ENCODE results near the gene UGGT2.
"Not testable (repeated sequence)": the region's sequence is repeated elsewhere in the genome, so short reads cannot be mapped to it uniquely, and the experiment has no call there.

UGGT2 gene

GRCh38 chr13:95982144-95982543 lies 71.1 kb downstream of the UGGT2 start:
- no peak for DNase-seq (ENCODE audit: low read depth in 2 of 2)

DNA sequence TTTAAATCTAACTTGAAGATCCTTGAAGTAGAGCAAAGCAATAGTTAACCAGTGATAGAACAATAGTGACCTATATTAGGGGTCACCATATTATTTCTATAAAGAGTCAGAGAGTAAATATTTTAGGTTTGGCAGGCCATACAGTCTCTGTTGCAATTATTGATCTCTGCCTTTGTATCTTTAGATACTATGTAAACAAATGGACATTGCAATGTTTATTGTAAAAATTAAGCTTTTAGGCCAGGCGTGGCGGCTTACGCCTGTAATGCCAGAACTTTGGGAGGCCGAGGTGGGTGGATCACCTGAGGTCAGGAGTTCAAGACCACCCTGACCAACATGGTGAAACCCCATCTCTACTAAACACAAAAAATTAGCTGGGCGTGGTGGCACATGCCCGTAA lies 80.5 kb downstream of the UGGT2 start:
- not testable (repeated sequence) for DNase-seq (ENCODE audit: low read depth in 2 of 2)

DNA sequence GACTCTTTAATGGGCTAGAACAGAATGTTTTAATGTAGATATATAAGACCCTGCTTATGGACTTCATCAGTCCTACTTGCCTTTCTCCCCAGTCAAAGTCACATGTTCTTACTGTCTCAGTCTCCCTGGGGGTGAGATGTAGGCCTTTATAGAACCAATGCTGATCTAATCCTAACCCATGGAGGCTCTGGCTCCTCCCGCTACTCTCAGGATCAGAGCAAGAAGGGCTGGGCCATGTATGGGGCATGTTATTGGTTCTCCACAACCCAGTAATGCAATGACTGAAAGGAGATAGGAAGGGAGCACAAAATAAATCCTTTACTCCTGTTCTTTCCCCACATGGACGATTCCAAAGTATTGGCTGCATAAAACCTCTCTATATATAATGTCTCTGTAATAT lies 82.3 kb downstream of the UGGT2 start:
- no peak for DNase-seq (ENCODE audit: low read depth in 2 of 2)

- DNase-seq (ENCODE audit: low read depth in 2 of 2) = no peak
Observed at GRCh38 chr13:95968906-95969305, 84.3 kb downstream of the UGGT2 start.

- DNase-seq (ENCODE audit: low read depth in 2 of 2) = no peak
Observed at GRCh38 chr13:95957331-95957730, 95.9 kb downstream of the UGGT2 start.

DNA sequence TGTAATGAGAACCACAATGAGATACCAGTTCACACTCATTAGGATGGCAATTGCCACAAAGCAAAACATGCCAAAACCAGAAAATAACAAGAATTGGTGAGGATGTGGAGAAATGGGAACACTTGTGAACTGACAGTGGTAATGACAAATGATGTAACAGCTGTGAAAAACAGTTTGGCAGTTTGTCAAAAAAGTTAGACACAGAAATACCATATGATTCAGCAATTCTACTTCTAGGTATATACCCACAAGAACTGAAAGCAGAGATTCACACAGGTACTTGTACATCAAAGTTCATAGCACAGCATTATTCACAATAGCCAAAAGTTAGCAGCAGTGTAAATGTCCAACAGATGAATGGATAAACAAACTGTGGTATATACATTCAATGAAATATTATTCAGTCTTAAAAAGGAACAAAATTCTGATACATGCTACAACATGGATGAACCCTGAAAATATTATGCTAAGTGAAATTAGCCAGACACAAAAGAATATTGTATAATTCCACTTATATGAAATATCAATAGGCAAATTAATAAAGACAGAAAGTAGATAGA lies 96.5 kb downstream of the UGGT2 start:
- DNase-seq (ENCODE audit: low read depth in 2 of 2) = no peak

DNA sequence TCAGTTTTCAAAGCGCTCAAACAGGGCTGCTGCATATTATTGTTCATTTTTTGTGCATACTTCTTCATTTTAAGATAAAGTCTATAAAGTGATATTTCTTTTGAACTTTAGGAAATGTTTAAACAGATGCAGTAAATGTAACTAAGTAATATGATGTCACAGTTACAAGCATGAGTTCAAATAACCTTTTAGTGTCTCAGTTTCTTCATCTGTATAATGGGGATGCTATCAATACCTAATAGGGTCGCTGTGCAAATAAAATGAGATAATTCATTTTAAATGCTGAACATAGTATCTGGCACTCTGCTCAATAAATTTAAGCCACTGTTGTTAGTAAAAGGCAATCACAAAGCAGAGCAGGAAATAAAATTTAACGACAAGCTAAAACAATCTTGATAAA lies 97.5 kb downstream of the UGGT2 start:
- DNase-seq (ENCODE audit: low read depth in 2 of 2) = no peak

DNA sequence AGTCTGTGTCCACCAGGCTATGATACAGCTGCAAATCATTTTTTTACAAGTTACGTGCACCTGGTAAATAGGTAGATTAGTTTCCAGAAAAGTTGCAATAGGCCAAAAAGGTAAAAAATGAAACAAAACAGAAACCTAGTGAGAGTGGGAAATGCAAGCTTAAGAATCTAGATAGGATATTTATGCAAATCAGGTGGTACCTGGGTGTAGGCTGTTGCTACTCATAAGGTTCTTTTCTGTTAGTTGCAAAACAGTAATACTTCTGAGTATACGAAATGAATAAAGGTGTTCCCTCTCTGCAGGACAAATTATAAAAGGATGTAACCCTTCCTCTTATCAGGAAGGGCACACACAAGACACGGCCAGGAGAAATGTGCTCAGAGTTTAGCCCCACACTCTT lies 97.9 kb downstream of the UGGT2 start:
- DNase-seq (ENCODE audit: low read depth in 2 of 2) = no peak

DNA sequence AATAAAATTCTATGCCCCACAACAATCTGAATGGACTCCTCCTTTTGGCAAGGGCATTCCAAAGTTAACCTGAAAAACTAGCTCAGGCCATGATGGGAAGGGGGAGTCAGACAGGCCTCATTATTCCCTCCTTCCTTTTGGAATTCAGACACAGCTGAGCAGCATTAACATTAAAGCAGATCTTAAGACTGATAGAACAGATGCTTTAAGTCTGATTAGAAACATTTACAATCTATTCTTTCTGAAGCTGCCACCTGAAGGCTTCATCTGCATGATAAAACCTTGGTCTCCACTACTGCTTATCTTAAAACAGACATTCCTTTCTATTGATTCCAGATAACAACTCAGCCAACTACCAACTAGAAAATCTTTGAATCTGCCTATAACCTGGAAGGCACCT lies 98.9 kb downstream of the UGGT2 start:
- no peak for DNase-seq (ENCODE audit: low read depth in 2 of 2)

DNA sequence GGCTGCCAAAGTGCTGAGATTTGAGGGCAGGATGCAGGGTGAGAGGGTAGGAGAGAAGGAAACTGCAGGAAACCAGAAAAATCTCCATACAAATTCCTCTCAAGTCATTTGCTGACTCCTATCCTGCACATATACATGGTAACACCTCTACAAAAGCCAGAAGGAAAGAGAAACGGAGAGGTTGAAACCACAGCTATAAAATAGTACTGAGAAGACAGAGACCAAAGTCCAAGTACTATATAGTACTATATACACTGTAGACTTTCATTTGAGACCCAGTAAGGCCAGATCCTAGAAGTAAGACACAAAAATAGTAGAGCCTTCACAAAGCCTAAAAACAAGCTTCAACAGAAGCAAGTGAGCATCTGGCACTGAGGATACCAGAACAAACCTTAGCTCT lies 103.1 kb downstream of the UGGT2 start:
- no peak for DNase-seq (ENCODE audit: low read depth in 2 of 2)

DNA sequence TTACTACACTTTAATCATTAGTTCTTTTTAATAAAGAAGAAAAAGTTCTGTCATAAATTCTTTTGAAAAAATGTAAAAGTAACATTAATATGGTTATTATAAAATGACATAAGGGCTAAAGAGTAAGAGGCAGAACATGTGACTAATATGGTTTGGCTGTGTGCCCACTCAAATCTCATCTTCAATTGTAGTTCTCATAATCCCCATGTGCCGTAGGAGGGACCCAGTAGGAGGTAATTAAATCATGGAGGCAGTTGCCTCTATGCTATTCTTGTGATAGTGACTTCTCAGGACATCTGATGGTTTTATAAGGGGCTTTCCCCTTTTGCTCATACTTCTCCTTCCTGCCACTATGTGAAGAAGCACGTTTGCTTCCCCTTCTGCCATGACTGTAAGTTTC lies 104.5 kb downstream of the UGGT2 start:
- no peak for DNase-seq (ENCODE audit: low read depth in 2 of 2)

GRCh38 chr13:95937714-95938320 lies 115.4 kb downstream of the UGGT2 start:
- DNase-seq (ENCODE audit: low read depth in 2 of 2) = no peak

DNA sequence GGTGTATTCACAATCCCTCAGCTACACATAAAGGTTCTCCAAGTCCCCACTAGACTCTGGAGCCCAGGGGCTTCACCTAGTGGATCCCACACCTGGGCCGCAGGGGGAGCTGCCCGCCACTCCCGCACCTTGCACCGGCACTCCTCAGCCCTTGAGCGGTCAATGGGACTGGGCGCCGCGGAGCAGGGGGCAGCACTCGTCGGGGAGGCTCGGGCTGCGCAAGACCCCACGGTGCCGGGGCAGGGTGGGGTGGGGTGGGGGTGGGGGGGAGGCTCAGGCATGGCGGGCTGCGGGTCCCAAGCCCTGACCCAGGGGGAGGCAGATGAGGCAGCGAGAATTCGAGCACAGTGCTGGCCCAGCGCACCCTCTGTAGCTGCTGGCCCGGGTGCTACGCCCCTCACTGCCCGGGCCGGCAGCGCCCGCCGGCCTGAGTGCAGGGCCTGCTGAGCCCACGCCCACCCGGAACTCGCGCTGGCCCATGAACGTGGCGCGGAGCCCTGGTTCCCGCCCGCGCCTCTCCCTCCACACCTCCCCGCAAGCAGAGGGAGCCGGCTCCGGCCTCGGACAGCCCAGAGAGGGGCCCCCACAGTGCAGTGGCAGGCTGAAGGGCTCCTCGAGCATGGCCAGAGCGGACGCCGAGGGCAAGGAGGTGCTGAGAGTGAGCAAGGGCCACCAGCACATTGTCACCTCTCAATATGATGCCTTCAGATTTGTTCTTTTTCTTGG lies 121.7 kb downstream of the UGGT2 start:
- no peak for DNase-seq (ENCODE audit: low read depth in 2 of 2)

- DNase-seq (ENCODE audit: low read depth in 2 of 2) = no peak
Observed at GRCh38 chr13:95929430-95929829, 123.8 kb downstream of the UGGT2 start.

DNA sequence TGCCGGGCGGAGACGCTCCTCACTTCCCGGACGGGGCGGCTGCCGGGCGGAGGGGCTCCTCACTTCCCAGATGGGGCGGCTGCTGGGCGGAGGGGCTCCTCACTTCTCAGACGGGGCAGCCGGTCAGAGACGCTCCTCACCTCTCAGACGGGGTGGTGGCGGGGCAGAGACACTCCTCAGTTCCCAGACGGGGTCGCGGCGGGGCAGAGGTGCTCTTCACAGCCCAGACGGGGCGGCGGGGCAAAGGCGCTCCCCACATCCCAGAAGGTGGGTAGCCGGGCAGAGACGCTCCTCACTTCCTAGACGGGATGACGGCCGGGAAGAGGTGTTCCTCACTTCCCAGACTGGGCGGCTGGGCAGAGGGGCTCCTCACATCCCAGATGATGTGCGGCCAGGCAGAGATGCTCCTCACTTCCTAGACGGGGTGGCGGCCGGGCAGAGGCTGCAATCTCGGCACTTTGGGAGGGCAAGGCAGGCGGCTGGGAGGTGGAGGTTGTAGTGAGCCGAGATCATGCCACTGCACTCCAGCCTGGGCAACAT lies 124.8 kb downstream of the UGGT2 start:
- not testable (repeated sequence) for DNase-seq (ENCODE audit: low read depth in 2 of 2)

DNA sequence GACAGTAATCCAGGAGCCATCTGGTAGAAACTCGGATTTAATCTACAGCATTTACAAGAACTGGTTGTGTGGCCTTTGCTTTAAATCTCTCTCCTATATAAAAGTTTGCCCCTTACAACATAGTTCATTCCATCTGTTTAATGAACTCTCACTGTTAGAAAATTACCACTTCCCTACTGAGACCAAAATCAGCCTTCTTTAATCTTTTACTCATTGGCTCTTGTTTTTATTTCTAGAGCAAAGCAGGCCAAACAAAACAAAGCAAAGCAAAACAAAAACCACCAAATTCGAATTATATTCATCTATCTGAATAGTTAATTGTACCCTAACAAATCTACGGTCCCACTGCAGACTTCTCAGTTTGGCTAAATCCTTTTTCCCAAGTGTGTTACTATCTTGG lies 127.0 kb downstream of the UGGT2 start:
- DNase-seq (ENCODE audit: low read depth in 2 of 2) = no peak

DNA sequence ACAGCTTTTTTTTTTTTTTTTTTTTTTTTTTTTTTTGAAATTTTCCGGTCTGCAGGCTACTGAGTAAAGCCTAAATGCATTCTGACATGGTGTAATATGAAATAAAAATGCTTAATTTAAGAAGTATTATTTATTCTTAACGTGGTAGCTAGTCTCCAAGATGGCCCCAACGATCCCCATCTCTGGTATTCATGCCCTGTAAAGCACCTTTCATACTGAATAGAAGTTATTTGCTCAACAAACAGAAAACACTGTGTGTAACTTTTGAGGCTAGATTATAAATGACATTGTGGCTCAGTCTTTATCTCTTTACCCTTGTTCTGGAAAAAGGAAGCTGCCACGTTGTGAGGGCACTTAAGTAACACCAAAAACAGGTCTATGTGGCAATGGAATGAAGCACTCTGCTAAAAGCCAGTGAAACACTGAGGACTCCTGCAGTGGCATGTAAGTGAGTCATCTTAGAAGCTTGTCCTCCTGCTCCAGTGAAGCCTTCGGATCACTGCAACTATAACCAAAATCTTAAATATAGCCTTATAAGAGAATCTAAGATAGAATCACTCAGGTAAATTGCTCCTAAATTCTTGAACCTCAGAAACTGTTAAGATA lies 128.7 kb downstream of the UGGT2 start:
- DNase-seq (ENCODE audit: low read depth in 2 of 2) = no peak

DNA sequence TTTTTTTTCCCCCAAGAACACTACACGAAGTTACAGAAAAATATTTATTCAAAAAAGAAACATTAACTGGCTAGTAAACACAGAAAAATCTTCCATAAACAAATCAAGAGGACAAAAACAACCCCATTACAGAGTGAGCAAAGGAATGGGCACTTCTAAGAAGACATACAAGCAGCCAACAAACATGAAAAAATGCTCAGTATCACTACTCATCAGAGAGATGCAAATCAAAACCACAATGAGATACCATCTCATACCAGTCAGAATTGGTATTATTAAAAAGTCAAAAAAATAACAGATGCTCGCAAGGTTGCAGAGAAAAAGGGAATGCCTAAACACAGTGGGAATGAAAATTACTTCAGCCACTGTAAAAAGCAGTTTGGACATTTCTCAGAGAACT lies 131.7 kb downstream of the UGGT2 start:
- DNase-seq (ENCODE audit: low read depth in 2 of 2) = no peak

- DNase-seq (ENCODE audit: low read depth in 2 of 2) = no peak
Observed at GRCh38 chr13:95920485-95920884, 132.7 kb downstream of the UGGT2 start.

DNA sequence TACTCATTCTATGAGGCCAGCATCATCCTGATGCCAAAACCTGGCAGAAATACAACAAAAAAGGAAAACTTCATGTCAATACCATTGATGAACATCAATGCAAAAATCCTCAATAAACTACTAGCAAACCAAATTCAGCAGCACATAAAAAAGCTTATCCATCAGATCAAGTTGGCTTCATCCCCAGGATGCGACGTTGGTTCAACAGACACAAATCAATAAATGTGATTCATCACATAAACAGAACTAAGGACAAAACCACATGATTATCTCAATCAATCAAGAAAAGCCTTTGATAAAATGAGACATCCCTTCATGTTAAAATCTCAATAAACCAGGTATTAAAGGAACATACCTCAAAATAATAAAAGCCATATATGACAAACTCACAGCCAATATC lies 134.3 kb downstream of the UGGT2 start:
- no peak for DNase-seq (ENCODE audit: low read depth in 2 of 2)

DNA sequence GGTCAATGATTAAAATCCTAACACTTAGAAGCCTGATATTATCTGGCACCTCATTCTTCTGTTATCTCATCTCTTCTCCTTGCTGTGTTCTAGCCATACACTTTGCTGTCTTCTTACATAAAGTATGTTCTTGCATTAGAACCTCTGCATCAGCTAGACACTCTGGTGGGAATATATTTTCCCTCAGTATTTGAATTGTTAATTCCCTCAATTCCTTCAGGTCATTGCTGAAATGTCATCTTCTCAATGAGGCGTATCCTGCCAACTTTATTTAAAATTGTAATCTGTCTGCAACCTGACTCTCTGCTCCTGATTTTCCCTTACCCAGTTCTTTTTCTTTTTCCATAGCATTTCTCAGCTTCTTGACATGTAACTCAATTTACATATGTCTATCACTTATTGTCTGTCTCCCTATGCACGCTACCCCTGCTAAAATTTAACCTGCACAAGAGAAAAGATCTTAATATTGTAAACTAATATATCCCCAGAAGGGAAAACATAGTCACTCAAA lies 138.2 kb downstream of the UGGT2 start:
- no peak for DNase-seq (ENCODE audit: low read depth in 2 of 2)

GRCh38 chr13:95906999-95907398 lies 146.2 kb downstream of the UGGT2 start:
- no peak for DNase-seq (ENCODE audit: low read depth in 2 of 2)

GRCh38 chr13:95903569-95903968 lies 149.6 kb downstream of the UGGT2 start:
- DNase-seq (ENCODE audit: low read depth in 2 of 2) = no peak

Data from activated CD8-positive, alpha-beta memory T cell treated with anti-CD3 and anti-CD28 coated beads for 4 hours (primary cell).